Mesangial cell (primary cell): Measurements from ENCODE around the gene AKAP12. TPM values are rescaled to one million over a fixed set of nuclear protein-coding genes. Genes with fewer than 3 reads are reported as not detected.

Experiments
- total RNA-seq: library from RNA; depleted of rRNA; stranded (reverse); fragments of >200 nt; gene quantifications from 2 replicates; pipeline ENCODE4 v1.2.3, GENCODE V29; 2015

The AKAP12 gene
- 137 and 152 TPM in 2 replicates for total RNA-seq

GRCh38 chr6:151239603-151240035, at the start of gene AKAP12:
TSS of gene AKAP12 (plus strand) at chr6:151239967. CDS start at chr6:151240563, 596 bp downstream.

GRCh38 chr6:151391471-151392413, 152.0 kb downstream of the AKAP12 start, which contains the start of gene ZBTB2:
TSS of gene ZBTB2 (minus strand) at chr6:151391559. CDS start at chr6:151373637, 17,922 bp downstream.

Other genes starting within 250 kb of the AKAP12 start
- gene ZBTB2, start 151.6 kb downstream of the AKAP12 start, total RNA-seq = 8.6 and 14.0 TPM in 2 replicates
- 26.1 and 30.4 TPM in 2 replicates for gene RMND1, start 212.2 kb downstream of the AKAP12 start, total RNA-seq